AG09309 (cell line): ENCODE measurements around the gene GRB10.

Source experiments
- DNase-seq: peaks from one replicate; pipeline ENCODE4 v3.0.0-alpha.2; 2010; ENCODE audit warnings: low read depth
- H3K4me3 ChIP-seq: 2 replicates; pipeline ENCODE4 v1.5.1; 2011; ENCODE audit warnings: mild to moderate bottlenecking, low read depth, low read length, moderate library complexity; ENCODE audit not compliant: control insufficient read depth
- TF ChIP-seq, protein P1 (sequence below): IDR thresholded peaks from 2 replicates; pipeline ENCODE4 v1.5.1; 2011; ENCODE audit warnings: mild to moderate bottlenecking, low read depth, low read length, inconsistent platforms; ENCODE audit not compliant: insufficient read depth, control insufficient read depth; ENCODE audit errors: missing control alignments

GRB10 gene

DNA sequence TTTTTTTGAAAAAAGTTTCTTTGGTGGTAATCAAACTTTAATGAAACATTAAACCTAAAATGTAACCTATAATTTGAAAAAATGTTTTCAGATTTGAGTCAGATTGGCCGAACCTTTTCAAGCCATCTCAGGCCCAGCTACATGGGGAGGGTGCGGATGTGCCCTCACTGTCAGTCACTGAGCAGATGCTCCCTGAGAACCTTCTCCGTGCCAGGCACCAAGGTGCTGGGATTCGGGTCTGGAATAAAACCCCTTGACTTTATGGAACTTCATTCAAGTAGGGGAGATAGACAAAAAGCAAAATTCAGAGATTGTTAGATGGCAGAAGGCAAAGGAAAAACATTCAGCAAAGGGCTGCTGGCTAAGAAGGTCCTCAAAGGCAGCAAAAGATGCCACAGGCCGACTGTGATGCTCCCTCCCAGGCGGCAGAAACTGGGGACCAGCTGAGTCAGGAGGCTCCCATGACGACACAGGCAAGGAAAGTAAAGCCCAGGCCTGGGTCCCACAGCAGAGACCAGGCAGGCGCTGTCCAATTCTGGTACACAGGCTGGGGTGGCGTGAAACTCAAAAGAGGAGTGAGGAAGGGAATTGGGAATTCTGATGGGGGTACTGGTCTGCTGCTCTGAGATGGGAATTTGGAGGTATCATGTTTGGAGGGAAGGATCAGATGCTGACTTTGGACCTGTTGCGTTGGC is 135.3 kb downstream of the GRB10 start:
- TF ChIP-seq, protein P1, sequence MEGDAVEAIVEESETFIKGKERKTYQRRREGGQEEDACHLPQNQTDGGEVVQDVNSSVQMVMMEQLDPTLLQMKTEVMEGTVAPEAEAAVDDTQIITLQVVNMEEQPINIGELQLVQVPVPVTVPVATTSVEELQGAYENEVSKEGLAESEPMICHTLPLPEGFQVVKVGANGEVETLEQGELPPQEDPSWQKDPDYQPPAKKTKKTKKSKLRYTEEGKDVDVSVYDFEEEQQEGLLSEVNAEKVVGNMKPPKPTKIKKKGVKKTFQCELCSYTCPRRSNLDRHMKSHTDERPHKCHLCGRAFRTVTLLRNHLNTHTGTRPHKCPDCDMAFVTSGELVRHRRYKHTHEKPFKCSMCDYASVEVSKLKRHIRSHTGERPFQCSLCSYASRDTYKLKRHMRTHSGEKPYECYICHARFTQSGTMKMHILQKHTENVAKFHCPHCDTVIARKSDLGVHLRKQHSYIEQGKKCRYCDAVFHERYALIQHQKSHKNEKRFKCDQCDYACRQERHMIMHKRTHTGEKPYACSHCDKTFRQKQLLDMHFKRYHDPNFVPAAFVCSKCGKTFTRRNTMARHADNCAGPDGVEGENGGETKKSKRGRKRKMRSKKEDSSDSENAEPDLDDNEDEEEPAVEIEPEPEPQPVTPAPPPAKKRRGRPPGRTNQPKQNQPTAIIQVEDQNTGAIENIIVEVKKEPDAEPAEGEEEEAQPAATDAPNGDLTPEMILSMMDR, result no peak
- DNase-seq, result no peak
- no peak overlapping the region for H3K4me3 ChIP-seq

DNA sequence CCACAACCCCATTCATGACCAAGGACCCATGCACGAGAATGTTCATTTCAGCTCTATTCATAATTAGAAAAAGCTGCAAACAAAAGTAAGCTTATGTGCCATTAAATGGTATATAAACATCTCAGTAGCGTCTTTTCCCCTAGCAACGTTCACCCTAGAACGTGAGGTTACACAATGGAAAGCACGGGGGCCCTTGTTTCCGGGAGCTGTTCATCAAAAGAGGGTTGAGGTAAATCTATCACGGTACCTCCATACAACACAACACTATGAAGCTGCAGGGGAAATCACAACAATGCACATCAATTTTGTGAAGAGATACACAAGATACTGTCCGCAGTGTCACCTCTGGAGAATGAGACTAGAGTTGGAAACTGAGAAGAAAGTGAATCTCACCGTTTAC is 136.6 kb downstream of the GRB10 start:
- H3K4me3 ChIP-seq, result no peak overlapping the region
- DNase-seq, result no peak
- TF ChIP-seq, protein P1, result no peak

DNA sequence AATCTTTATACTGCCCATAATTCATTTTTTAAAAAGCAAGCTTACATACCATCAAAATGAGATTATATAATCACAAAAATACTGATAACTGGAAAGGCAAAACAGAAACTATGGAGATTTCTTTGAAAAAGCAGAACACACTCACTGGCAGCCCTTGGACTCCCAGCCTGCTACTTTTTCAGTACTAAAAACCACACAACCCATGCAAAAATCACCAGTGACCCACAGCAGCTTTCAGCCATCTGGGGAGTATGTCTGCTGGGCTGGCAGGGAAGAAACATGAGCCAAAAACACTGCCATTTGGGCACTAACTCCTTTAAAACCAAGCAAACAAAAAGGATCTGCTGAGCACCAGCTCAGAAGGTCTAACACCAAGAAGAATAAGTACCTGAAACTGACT is 137.5 kb downstream of the GRB10 start:
- TF ChIP-seq, protein P1, result no peak
- DNase-seq, result no peak
- no peak overlapping the region for H3K4me3 ChIP-seq

DNA sequence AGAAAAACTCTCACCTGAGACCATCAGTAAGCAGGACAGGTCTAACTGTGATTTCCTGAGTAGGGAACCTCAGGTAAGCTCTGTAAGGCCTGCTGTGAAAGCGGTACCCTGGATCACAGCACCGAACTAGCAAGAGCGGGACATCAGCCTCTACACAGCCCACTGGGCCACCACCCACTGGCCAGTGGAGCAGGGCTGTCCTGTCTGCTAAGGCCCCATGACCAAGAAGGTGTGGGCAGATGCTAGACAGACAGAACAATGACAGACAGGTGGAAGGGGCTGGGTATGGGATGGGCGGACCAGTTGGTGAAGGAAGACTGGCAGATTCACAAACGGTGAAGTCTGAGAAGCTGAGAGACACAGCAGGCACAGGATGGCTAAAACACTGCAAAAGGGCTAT is 138.1 kb downstream of the GRB10 start:
- DNase-seq, result no peak

DNA sequence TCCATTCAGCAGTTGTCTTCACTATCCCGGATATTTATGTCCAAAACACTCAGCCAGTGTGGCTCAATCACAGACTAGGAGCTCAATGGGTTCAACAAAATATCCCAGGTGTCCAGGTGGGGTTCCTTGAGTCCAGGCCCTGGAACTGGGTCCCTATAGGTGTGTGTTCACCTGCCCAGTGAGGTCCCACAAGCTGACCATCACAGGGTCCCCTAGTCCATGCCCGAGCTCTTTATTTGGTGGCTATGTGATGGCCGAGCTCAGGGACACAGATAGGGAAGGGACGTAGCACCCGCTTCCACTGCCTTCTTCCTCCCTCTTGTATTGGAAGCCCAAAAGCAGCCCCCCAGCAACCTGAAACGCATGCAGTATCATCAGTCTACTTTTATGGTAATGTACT is 138.6 kb downstream of the GRB10 start:
- no peak overlapping the region for H3K4me3 ChIP-seq
- no peak for DNase-seq
- TF ChIP-seq, protein P1, result no peak

More for the DNA sequence above, 138.1 kb downstream of the GRB10 start:
- H3K4me3 ChIP-seq, result no peak overlapping the region
- TF ChIP-seq, protein P1, result no peak

DNA sequence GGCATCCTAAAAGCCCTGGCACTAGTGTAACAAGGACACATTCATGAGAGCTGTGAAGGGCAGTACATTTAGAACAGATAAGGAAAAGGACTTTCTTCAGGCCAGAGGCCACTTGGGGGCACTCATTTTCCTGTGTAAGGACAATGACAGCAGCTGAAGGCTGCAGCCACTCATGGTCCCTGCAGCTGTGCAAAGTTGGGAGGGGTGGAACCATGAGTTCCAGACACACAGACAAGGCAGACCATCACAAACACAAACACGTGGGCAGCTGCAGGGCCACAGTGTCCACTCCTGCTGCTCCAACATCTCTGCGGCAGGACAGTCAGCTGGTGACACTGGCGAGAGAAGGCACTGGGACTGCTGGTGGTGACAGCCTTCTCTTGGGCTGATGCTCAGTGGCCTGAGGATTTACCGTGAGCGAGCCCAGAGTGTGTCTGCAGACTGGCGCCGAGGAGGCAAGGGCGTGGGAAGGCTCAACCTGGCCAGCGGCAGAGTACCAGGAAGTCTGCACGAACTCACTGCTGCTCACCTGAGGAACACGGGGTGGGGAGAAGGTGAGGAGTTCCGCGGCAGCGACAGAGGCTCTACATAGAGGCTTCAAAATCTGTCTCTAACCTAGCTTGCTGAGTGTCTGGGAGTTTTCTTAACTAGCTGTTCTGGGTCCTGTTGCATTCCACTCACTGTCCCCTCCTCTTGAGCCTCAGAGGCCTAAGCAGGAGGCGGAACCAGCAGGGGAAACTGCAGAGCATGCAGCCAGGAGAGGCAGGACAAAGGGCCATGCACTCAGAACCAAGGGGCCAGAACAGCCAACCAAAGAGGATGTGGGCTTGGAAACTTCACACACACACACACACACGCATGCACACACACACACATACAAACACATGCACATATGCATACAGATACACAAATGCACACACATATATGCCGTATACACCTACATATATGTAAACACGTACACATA is 141.0 kb downstream of the GRB10 start:
- TF ChIP-seq, protein P1, result no peak
- DNase-seq, result no peak

More for the DNA sequence above, 141.0 kb downstream of the GRB10 start:
- no peak overlapping the region for H3K4me3 ChIP-seq
